HS-27A (cell line): Measurements from ENCODE around the gene PLCG1.

Experiments used
- DNase-seq: peaks from one replicate; pipeline ENCODE4 v3.0.0-alpha.2; 2012; ENCODE audit warnings: low read depth, missing footprints

Gene PLCG1

DNA sequence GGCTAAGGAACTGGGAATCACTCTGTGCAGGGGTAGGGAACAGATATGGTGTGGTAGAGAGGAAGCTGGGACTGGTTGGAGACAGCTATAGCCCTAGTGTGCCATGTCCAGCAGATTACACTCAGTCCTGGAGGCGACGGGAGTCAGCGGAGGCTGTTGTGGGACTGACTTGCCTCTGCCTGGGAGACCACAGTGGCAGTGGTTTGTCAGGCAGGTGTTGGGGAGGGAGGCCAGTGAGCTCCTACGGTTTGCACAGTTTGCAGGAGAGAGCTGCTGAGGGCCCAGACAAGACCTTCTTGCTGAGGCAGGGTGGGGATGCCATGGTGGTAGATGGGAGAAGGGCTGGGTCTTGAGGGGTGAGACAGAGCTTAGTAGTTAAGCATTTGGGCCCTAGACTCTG, 4.9 kb downstream of the PLCG1 start:
- no peak for DNase-seq

DNA sequence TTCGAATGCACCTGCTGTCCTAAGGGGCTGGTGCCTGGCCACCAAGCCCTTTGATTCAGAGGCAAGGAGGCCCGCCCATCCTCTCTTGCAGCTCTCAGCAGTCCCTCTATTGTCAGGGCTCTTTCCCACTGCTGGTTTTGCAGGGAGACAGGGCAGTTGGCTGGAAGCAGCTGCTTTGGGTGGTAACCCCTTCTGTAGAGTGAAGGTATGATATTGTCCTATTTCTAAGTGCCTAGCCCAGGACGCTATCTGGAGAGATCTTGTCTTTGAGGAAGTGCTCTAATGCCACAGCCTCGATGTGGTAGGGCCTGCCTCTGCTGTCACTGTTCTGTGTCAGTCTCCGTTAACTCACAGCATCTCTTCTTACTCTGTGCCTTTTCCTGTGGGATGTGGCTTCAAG, 5.6 kb downstream of the PLCG1 start:
- no peak for DNase-seq

- no peak for DNase-seq
Measured at GRCh38 chr20:41143354-41143753, 6.0 kb downstream of the PLCG1 start.

GRCh38 chr20:41145317-41145716, 8.0 kb downstream of the PLCG1 start:
- DNase-seq = no peak

DNA sequence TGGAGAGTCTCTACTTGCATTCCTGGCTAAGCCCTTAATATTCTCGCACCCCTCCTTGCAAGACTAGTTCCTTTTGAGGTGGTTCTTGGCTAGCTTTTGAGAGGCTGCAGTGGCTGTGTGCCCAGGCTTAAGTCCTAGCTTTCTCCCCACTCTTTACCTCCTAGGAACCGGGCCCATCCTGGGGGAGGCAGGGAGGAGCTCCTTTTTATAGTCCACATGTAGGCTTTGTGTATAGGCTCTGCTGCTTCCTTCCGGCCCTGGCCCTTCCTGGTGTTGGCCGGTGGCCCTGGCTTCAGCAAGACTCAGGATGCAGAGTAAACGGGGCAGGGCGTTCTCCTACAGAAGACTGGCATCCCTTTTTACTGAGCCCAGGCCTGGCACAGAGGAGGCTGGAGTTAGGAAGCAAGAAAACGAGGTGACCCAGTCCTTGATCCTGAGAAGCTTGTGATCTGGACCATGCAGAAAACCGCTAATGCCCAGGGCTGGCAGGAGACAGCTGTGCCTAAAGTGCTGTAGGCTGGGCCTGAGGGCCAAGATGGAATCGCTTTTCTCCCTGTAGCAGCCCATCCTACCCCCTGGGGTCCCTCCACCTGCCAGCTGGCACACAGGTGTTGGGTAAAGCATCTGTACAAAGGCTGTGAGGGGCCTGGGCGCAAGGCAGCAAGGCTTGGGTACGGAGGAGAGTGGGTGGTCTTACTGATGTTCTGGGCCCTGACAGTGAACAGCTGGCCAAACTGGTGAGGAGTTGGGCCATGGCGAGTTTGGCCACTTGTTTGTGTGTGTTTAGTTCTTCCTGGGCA, 8.7 kb downstream of the PLCG1 start:
- no peak for DNase-seq

DNA sequence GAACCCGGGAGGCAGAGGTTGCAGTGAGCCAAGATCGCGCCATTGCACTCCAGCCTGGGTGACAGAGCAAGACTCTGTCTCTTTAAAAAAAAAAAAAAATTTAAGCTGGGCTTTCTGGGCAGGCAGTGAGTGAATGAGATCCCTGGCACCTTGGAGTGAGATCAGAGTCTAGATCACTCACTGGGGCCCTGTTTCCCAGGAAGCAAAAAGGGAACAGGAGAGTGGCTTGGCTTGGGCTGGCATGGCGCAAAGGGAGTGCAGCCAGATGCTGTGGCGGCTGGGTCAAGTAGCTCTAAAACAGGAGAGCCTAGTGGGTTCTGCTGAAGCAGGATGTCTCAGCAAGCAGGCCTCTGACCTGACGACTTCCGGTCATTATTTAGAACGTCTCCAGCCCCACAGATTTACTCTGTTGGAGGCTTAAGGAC, 10.4 kb downstream of the PLCG1 start:
- no peak for DNase-seq

GRCh38 chr20:41148942-41149341, 11.6 kb downstream of the PLCG1 start:
- DNase-seq = no peak

DNA sequence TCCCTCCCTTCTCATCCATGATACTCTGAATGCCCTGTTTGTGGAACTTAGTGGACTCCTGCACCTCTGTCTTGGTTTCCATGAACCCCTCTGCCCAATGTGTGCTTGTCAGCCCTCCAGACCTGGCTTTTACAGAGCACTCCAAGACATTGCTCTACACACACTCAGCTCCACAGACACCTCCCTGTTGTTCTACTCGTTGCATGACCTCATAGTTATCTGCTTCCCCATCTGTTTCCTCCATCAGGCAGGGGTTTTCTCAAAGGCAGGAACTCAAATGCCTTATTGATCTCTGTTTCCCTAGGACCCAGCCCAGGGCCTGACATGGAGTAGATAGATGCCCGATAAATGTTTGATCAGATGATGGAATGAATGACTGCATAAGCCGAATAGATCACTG, 13.3 kb downstream of the PLCG1 start:
- no peak for DNase-seq

DNA sequence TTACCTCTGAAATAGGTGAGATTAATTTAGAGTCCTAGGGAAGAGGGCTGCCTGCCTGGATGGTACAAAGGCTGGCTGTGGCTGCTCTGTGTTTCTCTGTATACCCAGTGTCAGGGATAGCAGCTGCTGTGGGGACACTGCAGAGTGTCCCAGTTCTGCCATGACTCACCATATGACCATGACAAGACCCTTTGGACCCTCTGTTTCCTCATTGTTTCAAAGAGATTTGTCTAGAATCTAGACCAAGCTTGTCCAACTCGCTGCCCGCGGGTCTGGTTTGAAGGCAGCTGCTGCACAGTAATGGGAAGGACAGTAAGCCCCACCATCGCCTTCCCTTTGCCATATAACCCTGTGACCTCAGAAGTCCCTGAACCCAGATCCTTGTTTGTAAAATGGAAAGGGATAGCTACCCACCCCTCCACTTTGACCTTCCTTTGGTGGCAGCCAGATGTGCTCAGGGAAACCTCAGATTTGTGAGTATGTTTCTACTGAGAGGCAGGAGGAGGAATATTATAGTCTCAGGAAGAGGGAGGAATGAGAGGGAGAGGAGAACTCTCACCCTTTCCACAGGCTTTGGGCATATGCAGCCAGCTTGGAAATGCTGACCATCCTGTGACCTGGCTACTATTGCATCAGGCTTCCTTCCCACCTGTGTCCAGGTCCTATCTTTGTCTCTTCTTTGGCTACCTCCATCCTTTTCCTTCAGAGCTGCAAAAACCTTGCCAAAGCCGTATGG, 14.0 kb downstream of the PLCG1 start:
- DNase-seq = no peak

- DNase-seq = no peak
Measured at GRCh38 chr20:41152108-41152757, 14.9 kb downstream of the PLCG1 start.

GRCh38 chr20:41154436-41155176, 17.3 kb downstream of the PLCG1 start:
- DNase-seq = no peak

- no peak for DNase-seq
Measured at GRCh38 chr20:41155261-41155660, 17.9 kb downstream of the PLCG1 start.

DNA sequence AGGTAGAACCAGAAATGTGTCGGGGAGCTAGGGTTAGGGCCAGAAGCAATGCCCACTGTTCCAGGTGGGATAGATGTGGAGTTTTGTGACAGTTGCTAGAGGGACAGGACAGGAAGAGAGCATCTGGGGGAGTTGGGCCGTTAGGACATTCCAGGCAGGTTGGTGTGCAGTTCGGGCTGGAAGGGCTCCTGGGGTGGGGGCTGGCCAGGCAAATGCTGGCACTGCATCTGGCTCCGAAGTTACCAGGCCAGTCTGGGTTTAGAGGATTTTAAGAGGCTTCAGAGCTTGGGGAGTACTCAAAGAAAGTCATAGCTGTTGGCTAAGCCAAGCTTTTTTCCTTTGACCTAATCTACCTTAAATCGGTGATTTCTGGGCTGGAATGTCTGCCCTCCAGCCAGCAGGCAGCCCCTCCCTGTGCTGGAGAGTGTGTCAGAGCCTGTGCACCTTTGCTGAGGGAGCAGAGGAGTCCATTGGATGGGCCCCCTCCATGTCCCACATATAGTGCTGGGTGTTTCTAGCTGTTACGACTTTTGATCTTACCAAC, 20.8 kb downstream of the PLCG1 start:
- DNase-seq = no peak

DNA sequence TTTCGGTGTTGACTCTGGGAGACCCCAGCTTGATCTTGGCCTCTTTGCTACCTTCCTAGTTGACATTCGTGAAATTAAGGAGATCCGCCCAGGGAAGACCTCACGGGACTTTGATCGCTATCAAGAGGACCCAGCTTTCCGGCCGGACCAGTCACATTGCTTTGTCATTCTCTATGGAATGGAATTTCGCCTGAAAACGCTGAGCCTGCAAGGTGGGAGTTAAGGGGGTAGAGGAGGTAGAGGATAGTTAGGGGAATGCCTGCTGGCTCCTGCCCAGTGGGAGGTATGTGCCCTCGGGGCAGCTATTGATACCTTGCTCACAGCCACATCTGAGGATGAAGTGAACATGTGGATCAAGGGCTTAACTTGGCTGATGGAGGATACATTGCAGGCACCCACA, 22.2 kb downstream of the PLCG1 start:
- DNase-seq = no peak

- DNase-seq = no peak
Measured at GRCh38 chr20:41160686-41161085, 23.3 kb downstream of the PLCG1 start.

DNA sequence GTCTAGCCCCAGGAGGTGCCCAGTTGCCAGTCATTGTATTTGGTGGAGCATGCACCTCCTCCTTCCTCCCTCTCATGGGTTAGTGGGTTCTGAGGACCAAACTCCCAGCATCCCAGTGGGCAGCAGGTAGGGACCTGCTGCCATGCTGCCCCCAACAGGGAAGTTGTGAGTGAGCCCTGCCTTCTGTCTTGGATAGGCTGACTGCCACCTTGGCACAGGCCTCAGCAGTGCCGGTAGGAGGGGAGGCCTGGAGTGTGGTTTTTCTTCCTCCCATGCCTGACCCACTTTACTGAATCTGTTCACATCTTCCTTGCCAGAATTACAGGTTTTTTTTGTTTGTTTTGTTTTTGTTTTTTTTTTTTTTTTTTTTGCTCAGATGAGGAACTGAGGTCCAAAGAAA, 24.5 kb downstream of the PLCG1 start:
- no peak for DNase-seq

- no peak for DNase-seq
Measured at GRCh38 chr20:41162396-41162795, 25.1 kb downstream of the PLCG1 start.

GRCh38 chr20:41163821-41164220, 26.5 kb downstream of the PLCG1 start:
- no peak for DNase-seq

- DNase-seq = no peak
Measured at GRCh38 chr20:41165001-41165882, 27.9 kb downstream of the PLCG1 start.

GRCh38 chr20:41166201-41167117, 29.1 kb downstream of the PLCG1 start:
- DNase-seq = no peak
